ENCODE data around the gene TPCN2.

Gene TPCN2

GRCh38 chr11:69170704-69171103, 122.0 kb downstream of the TPCN2 start:
- no peak overlapping the region for H3K4me3 Mint-ChIP-seq
- DNase-seq (no peak), ATAC-seq (replicated peaks) (no peak)
- no peak overlapping the region for H3K27ac Mint-ChIP-seq
- peaks cover 9 to 12% of the 10 kb centered on the region in 2 donors for H3K9me3 Mint-ChIP-seq
- H3K27me3 Mint-ChIP-seq: peaks cover 17 to 30% of the 10 kb centered on the region in 2 donors
- H3K4me1 Mint-ChIP-seq: peaks cover 20 to 34% of the 10 kb centered on the region in 2 donors
- H3K36me3 Mint-ChIP-seq: no peaks in the 10 kb centered on the region

- no peak for DNase-seq
- ATAC-seq (replicated peaks): no peak
- Mint-ChIP-seq H3K4me1 (peaks cover 17 to 24% of the 10 kb centered on the region in 2 donors), H3K9me3 (peaks cover 9 to 12% of the 10 kb centered on the region in 2 donors), H3K4me3 (no peak overlapping the region), H3K36me3 (no peaks in the 10 kb centered on the region), H3K27ac (no peak overlapping the region), H3K27me3 (peaks cover 17 to 29% of the 10 kb centered on the region in 2 donors)
Measured at GRCh38 chr11:69171476-69172240, 122.9 kb downstream of the TPCN2 start.

- peaks cover 9 to 12% of the 10 kb centered on the region in 2 donors for H3K9me3 Mint-ChIP-seq
- no peaks in the 10 kb centered on the region for H3K36me3 Mint-ChIP-seq
- ATAC-seq (replicated peaks) (peak; percentile 62 to 68), DNase-seq (no peak)
- no peak overlapping the region for H3K27ac Mint-ChIP-seq
- H3K4me3 Mint-ChIP-seq: no peak overlapping the region
- H3K27me3 Mint-ChIP-seq: peaks cover 13 to 19% of the 10 kb centered on the region in 2 donors
- H3K4me1 Mint-ChIP-seq: peaks cover 7 to 14% of the 10 kb centered on the region in 2 donors
Measured at GRCh38 chr11:69172674-69173073, 123.9 kb downstream of the TPCN2 start.

- peaks cover 4 to 10% of the 10 kb centered on the region in 2 donors for H3K4me1 Mint-ChIP-seq
- H3K27me3 Mint-ChIP-seq: peaks cover 9 to 14% of the 10 kb centered on the region in 2 donors
- H3K27ac Mint-ChIP-seq: peak overlapping the region; percentile 39
- H3K4me3 Mint-ChIP-seq: no peak overlapping the region
- ATAC-seq (replicated peaks): no peak
- no peak for DNase-seq
- H3K36me3 Mint-ChIP-seq: no peaks in the 10 kb centered on the region
- peaks cover 9 to 12% of the 10 kb centered on the region in 2 donors for H3K9me3 Mint-ChIP-seq
Measured at GRCh38 chr11:69173331-69173730, 124.6 kb downstream of the TPCN2 start.

- no peaks in the 10 kb centered on the region for H3K36me3 Mint-ChIP-seq
- DNase-seq: no peak
- peaks cover 8 to 12% of the 10 kb centered on the region in 2 donors for H3K9me3 Mint-ChIP-seq
- H3K4me3 Mint-ChIP-seq: no peak overlapping the region
- H3K27me3 Mint-ChIP-seq: peaks cover 13 to 20% of the 10 kb centered on the region in 2 donors
- no peak overlapping the region for H3K27ac Mint-ChIP-seq
- peaks cover 4 to 10% of the 10 kb centered on the region in 2 donors for H3K4me1 Mint-ChIP-seq
- no peak for ATAC-seq (replicated peaks)
Measured at GRCh38 chr11:69173925-69174581, 125.3 kb downstream of the TPCN2 start.

- no peak for ATAC-seq (replicated peaks)
Measured at GRCh38 chr11:69174841-69175240, 126.1 kb downstream of the TPCN2 start.

GRCh38 chr11:69178819-69179482, 130.2 kb downstream of the TPCN2 start:
- Mint-ChIP-seq H3K4me3 (no peak overlapping the region), H3K27ac (no peak overlapping the region), H3K4me1 (peaks cover 4 to 7% of the 10 kb centered on the region in 2 donors), H3K36me3 (no peaks in the 10 kb centered on the region), H3K9me3 (peaks cover 5 to 6% of the 10 kb centered on the region in 2 donors), H3K27me3 (peaks cover 17 to 45% of the 10 kb centered on the region in 2 donors)
- DNase-seq: no peak
- ATAC-seq (replicated peaks): no peak

More at GRCh38 chr11:69174841-69175240, 126.1 kb downstream of the TPCN2 start:
- H3K4me1 Mint-ChIP-seq: peaks cover 4 to 10% of the 10 kb centered on the region in 2 donors
- H3K27ac Mint-ChIP-seq: no peak overlapping the region
- no peak overlapping the region for H3K4me3 Mint-ChIP-seq
- peaks cover 8 to 22% of the 10 kb centered on the region in 2 donors for H3K27me3 Mint-ChIP-seq
- no peaks in the 10 kb centered on the region for H3K36me3 Mint-ChIP-seq
- peaks cover under 1 to 9% of the 10 kb centered on the region in 2 donors for H3K9me3 Mint-ChIP-seq
- no peak for DNase-seq

GRCh38 chr11:69180226-69180625, 131.5 kb downstream of the TPCN2 start:
- no peak overlapping the region for H3K4me3 Mint-ChIP-seq
- no peaks in the 10 kb centered on the region for H3K36me3 Mint-ChIP-seq
- no peak overlapping the region for H3K27ac Mint-ChIP-seq
- DNase-seq (no peak), ATAC-seq (replicated peaks) (no peak)
- H3K9me3 Mint-ChIP-seq: peaks cover 4 to 6% of the 10 kb centered on the region in 2 donors
- peaks cover 17 to 37% of the 10 kb centered on the region in 2 donors for H3K27me3 Mint-ChIP-seq
- peaks cover 4 to 7% of the 10 kb centered on the region in 2 donors for H3K4me1 Mint-ChIP-seq

- Mint-ChIP-seq H3K4me3 (no peak overlapping the region), H3K9me3 (peaks cover under 1 to 6% of the 10 kb centered on the region in 2 donors), H3K27ac (no peak overlapping the region), H3K4me1 (peaks cover 4 to 7% of the 10 kb centered on the region in 2 donors), H3K27me3 (peaks cover 17 to 36% of the 10 kb centered on the region in 2 donors), H3K36me3 (no peaks in the 10 kb centered on the region)
- no peak for DNase-seq
- no peak for ATAC-seq (replicated peaks)
Measured at GRCh38 chr11:69180726-69181125, 132.0 kb downstream of the TPCN2 start.

- no peak overlapping the region for H3K4me3 Mint-ChIP-seq
- H3K27me3 Mint-ChIP-seq: peaks cover 15 to 34% of the 10 kb centered on the region in 2 donors
- no peak overlapping the region for H3K27ac Mint-ChIP-seq
- peaks cover 0 to 3% of the 10 kb centered on the region in 2 donors for H3K36me3 Mint-ChIP-seq
- DNase-seq: peak; percentile 7
- peaks cover 7% of the 10 kb centered on the region in 2 donors for H3K4me1 Mint-ChIP-seq
- ATAC-seq (replicated peaks): peak; percentile 62 to 85
- peaks cover 5 to 16% of the 10 kb centered on the region in 2 donors for H3K9me3 Mint-ChIP-seq
Measured at GRCh38 chr11:69183613-69184012, 134.9 kb downstream of the TPCN2 start.

All from stimulated activated naive B cell treated with anti-CD40 and anti-IgM and Interleukin-4, amounts not matched to agents 10 μg/mL and 1 μg/mL and 100 μg/mL, for 72 hours (primary cell).